ENCODE data around the gene POC1A.

DNA sequence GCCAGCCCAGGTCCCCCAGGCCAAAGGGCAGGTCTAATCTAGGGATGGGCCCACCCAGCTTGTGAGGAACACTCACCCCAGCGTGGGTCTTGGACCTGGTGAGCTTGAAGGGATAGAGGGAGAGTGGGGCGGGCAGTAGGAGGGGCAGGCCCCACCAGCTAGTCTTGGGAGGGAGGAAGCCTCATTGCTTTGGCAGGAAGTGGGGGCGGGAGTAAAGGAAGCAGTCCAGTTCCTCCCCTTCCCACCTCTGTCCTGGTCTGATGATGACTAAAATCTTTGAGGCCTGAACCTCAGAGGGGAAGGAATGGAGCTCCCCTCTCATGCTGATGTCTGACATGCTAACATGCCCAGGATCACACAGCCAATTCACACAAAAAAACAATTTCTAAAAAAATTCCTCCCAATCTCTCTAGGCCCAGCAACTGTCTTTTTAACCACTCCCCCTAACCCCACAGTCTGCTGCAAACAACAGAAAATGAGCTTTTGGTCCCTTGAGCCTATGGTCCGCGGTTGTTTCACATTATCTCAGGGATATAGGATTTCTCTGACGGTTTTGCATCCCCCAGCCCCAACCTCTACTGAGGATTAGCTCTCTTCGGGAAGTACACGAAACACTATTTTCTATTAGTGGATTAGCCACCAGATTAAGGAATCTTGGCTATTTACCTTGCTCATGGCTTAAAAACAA, 67.1 kb downstream of the POC1A start:
- TF ChIP-seq ZNF274 (IDR thresholded peaks at IDR 0.05; ENCODE audit: low read depth, low read length) (no peak), YY1 (IDR thresholded peaks at IDR 0.05; ENCODE audit: insufficient read depth, insufficient read length) (no peak), SUZ12 (IDR thresholded peaks at IDR 0.05; ENCODE audit: extremely low read depth, insufficient read depth, insufficient read length) (no peak)

Data from NT2/D1 (cell line).